ENCODE data around the gene HSPB8.

- TF ChIP-seq CTCF (optimal IDR thresholded peaks at IDR 0.05 in 1 of 3, IDR thresholded peaks at IDR 0.05 in 1 of 3, conservative IDR thresholded peaks at IDR 0.05 in 1 of 3; ENCODE audit: extremely low read depth in 1 of 3, insufficient read depth in 2 of 3, low read length in 3 of 3) (no peak), EZH2 (IDR thresholded peaks at IDR 0.05; ENCODE audit: low read length) (no peak)
These were observed 21.9 kb downstream of the HSPB8 start for GRCh38 chr12:119200601-119201000.

Measured in keratinocyte (primary cell).